ENCODE results near the gene CETN1. TPM values are rescaled to one million over a fixed set of nuclear protein-coding genes. Genes with fewer than 3 reads are reported as not detected.
A peak's percentile ranks its signal among the peaks of the same experiment; 100 is the strongest.

The CETN1 gene
- total RNA-seq, 1 donor from 2014 or later = not detected

GRCh38 chr18:610214-610928, 30.2 kb downstream of the CETN1 start:
- intact Hi-C loops (cut with DNase I) = loop anchor here (10.0 kb wide), 1 partner anchor 316 kb away; no protein-coding TSS in a partner anchor

GRCh38 chr18:612156-612555, 32.0 kb downstream of the CETN1 start:
- ATAC-seq (no peak), DNase-seq (no peak)
- TF ChIP-seq CTCF (IDR thresholded peaks at IDR 0.05) = no peak
- intact Hi-C loops (cut with DNase I) = loop anchor here (10.0 kb wide), 1 partner anchor 317 kb away; no protein-coding TSS in a partner anchor
- no peak overlapping the region for H3K4me3 ChIP-seq
- H3K36me3 ChIP-seq = no peaks in the 10 kb centered on the region
- no peaks in the 10 kb centered on the region for H3K9me3 ChIP-seq
- H3K27me3 ChIP-seq = no peaks in the 10 kb centered on the region
- no peaks in the 10 kb centered on the region for H3K4me1 ChIP-seq
- H3K27ac ChIP-seq = no peak overlapping the region

More at GRCh38 chr18:610214-610928, 30.2 kb downstream of the CETN1 start:
- H3K27me3 ChIP-seq = no peaks in the 10 kb centered on the region
- DNase-seq (no peak), ATAC-seq (peak; percentile 24)
- H3K36me3 ChIP-seq = no peaks in the 10 kb centered on the region
- H3K4me3 ChIP-seq = no peak overlapping the region
- H3K27ac ChIP-seq = no peak overlapping the region
- no peak for TF ChIP-seq CTCF (IDR thresholded peaks at IDR 0.05)
- no peaks in the 10 kb centered on the region for H3K4me1 ChIP-seq
- no peaks in the 10 kb centered on the region for H3K9me3 ChIP-seq

- TF ChIP-seq CTCF (IDR thresholded peaks at IDR 0.05) = no peak
- Histone ChIP-seq H3K36me3 (no peaks in the 10 kb centered on the region), H3K27me3 (no peaks in the 10 kb centered on the region), H3K4me1 (no peaks in the 10 kb centered on the region), H3K4me3 (no peak overlapping the region), H3K9me3 (no peaks in the 10 kb centered on the region), H3K27ac (peak overlapping the region; percentile 51)
- DNase-seq = no peak
- intact Hi-C loops (cut with DNase I) = loop anchor here (10.0 kb wide), 1 partner anchor 319 kb away; no protein-coding TSS in a partner anchor
- ATAC-seq = no peak
Measured at GRCh38 chr18:614193-614592, 34.0 kb downstream of the CETN1 start.

GRCh38 chr18:615092-615521, 34.9 kb downstream of the CETN1 start:
- intact Hi-C loops (cut with DNase I) = loop anchor here (10.0 kb wide), 1 partner anchor 320 kb away; no protein-coding TSS in a partner anchor
- DNase-seq = no peak
- no peaks in the 10 kb centered on the region for H3K4me1 ChIP-seq
- peak overlapping the region; percentile 51 for H3K27ac ChIP-seq
- H3K27me3 ChIP-seq = no peaks in the 10 kb centered on the region
- H3K36me3 ChIP-seq = no peaks in the 10 kb centered on the region
- TF ChIP-seq CTCF (IDR thresholded peaks at IDR 0.05) = no peak
- no peaks in the 10 kb centered on the region for H3K9me3 ChIP-seq
- ATAC-seq = peak; percentile 57
- H3K4me3 ChIP-seq = no peak overlapping the region

GRCh38 chr18:615773-616172, 35.6 kb downstream of the CETN1 start:
- H3K4me3 ChIP-seq = no peak overlapping the region

More at GRCh38 chr18:615773-616172, 35.6 kb downstream of the CETN1 start:
- DNase-seq (no peak), ATAC-seq (peak; percentile 71)
- Histone ChIP-seq H3K36me3 (no peaks in the 10 kb centered on the region), H3K9me3 (no peaks in the 10 kb centered on the region), H3K27me3 (no peaks in the 10 kb centered on the region), H3K4me1 (no peaks in the 10 kb centered on the region), H3K27ac (no peak overlapping the region)
- intact Hi-C loops (cut with DNase I) = loop anchor here (10.0 kb wide), 1 partner anchor 321 kb away; no protein-coding TSS in a partner anchor
- no peak for TF ChIP-seq CTCF (IDR thresholded peaks at IDR 0.05)
